ENCODE measurements around the gene TMEM242. TPM values are rescaled to one million over a fixed set of nuclear protein-coding genes. Genes with fewer than 3 reads are reported as not detected.

Gene TMEM242
- total and polyA plus RNA-seq, 2 of the 4 experiments (the other 2 are of a cell fraction) = 2.3 to 4.6 TPM

GRCh38 chr6:157291356-157291755 is 32.0 kb downstream of the TMEM242 start:
- ChIA-PET POLR2A (ENCODE audit: unreplicated experiment) (no interaction called here), CTCF (no interaction called here)
- H3K4me2 ChIP-seq (ENCODE audit: low read depth, low read length) = no peak overlapping the region
- peaks cover 0 to 9% of the 10 kb centered on the region in 2 experiments; a peak in 2 of 4 replicates for H3K79me1 ChIP-seq (ENCODE audit: low read depth in 1 of 2, low read length in 2 of 2)
- no peak overlapping the region for H3K14ac ChIP-seq (replicated peaks; ENCODE audit: low read depth, low read length)
- H3K4ac ChIP-seq (ENCODE audit: low read depth, low read length) = no peak overlapping the region
- H2BK15ac ChIP-seq (ENCODE audit: low read depth, low read length) = no peak overlapping the region
- H4K8ac ChIP-seq (ENCODE audit: low read depth in 2 of 2, low read length in 2 of 2) = no peak overlapping the region
- no peak for DNase-seq
- in situ Hi-C loops (cut with MboI; ENCODE audit: low sequenced_read_pairs) = no loop called here
- H3K23ac ChIP-seq (ENCODE audit: low read depth, low read length) = no peak overlapping the region
- no peak overlapping the region for H4K91ac ChIP-seq (ENCODE audit: insufficient read depth, low read depth, low read length)
- no TSS peak for BruUV-seq (replicated peaks)
- no peak overlapping the region for H4K5ac ChIP-seq (ENCODE audit: low read depth, low read length)
- no peak overlapping the region for H2AK5ac ChIP-seq (ENCODE audit: low read depth, low read length)
- dilution Hi-C loops (cut with HindIII; ENCODE audit: low sequenced_read_pairs, unreplicated experiment) = no loop called here
- no CpG with 5 or more reads among the region's 4 CpGs for WGBS, 2 experiments (ENCODE audit: extremely low coverage in 2 of 2, insufficient read length in 1 of 2)
- H3K27me3 ChIP-seq (ENCODE audit: control insufficient read depth, insufficient read depth, low read length) = no peaks in the 10 kb centered on the region
- no peak overlapping the region for H2BK5ac ChIP-seq (ENCODE audit: low read depth, low read length, poor library complexity, severe bottlenecking)
- no peaks in the 10 kb centered on the region for H3K9me3 ChIP-seq (ENCODE audit: control insufficient read depth, insufficient read depth, low read length)
- ATAC-seq (ENCODE audit: low read depth) = no peak
- H4K20me1 ChIP-seq (ENCODE audit: insufficient read depth, low read length) = no peaks in the 10 kb centered on the region
- H3K4me3 ChIP-seq (ENCODE audit: insufficient read depth, low read depth, low read length) = no peak overlapping the region
- peaks cover 3% of the 10 kb centered on the region; the same call in 1 of the 2 replicates for H3K9me1 ChIP-seq (ENCODE audit: insufficient read depth, low read length)
- no peaks in the 10 kb centered on the region for H3K4me1 ChIP-seq (ENCODE audit: control insufficient read depth, insufficient read depth, low read length)
- no peak for TF ChIP-seq MAZ (IDR thresholded peaks at IDR 0.05; ENCODE audit: borderline replicate concordance, low read depth, low read length)
- TF ChIP-seq RAD21 (IDR thresholded peaks at IDR 0.05; ENCODE audit: low read length) = no peak
- no peak for TF ChIP-seq FOS (IDR thresholded peaks at IDR 0.05; ENCODE audit: low read depth, low read length)
- TF ChIP-seq POLR2A (IDR thresholded peaks at IDR 0.05; ENCODE audit: low read depth, low read length) = no peak
- no peak for TF ChIP-seq RFX5 (IDR thresholded peaks at IDR 0.05; ENCODE audit: low read depth, low read length)
- no peak for TF ChIP-seq CEBPB (IDR thresholded peaks at IDR 0.05; ENCODE audit: low read depth, low read length)
- no peak for TF ChIP-seq NFE2L2 (IDR thresholded peaks at IDR 0.05; ENCODE audit: low read depth, low read length)
- TF ChIP-seq ELK1 (IDR thresholded peaks at IDR 0.05; ENCODE audit: borderline replicate concordance, low read depth, low read length) = no peak
- no peak for TF ChIP-seq CTCF (conservative IDR thresholded peaks at IDR 0.05; ENCODE audit: low read depth, low read length)
- TF ChIP-seq SMC3 (IDR thresholded peaks at IDR 0.05; ENCODE audit: low read depth, low read length) = no peak
- TF ChIP-seq USF2 (IDR thresholded peaks at IDR 0.05; ENCODE audit: low read depth, low read length) = no peak
- no peak for TF ChIP-seq MXI1 (IDR thresholded peaks at IDR 0.05; ENCODE audit: borderline replicate concordance, low read depth, low read length)
- TF ChIP-seq CHD1 (IDR thresholded peaks at IDR 0.05; ENCODE audit: low read depth, low read length) = no peak
- no peak for TF ChIP-seq BHLHE40 (IDR thresholded peaks at IDR 0.05; ENCODE audit: low read depth, low read length)
- TF ChIP-seq RCOR1 (IDR thresholded peaks at IDR 0.05; ENCODE audit: insufficient replicate concordance, low read length) = no peak
- no peak overlapping the region for H3K9ac ChIP-seq (ENCODE audit: low read depth, low read length)
- no peak overlapping the region for H2AK9ac ChIP-seq (replicated peaks; ENCODE audit: low read depth, low read length, poor library complexity)
- H2BK20ac ChIP-seq (ENCODE audit: low read depth, low read length) = no peak overlapping the region
- no peak overlapping the region for H3K18ac ChIP-seq (ENCODE audit: low read depth, low read length)
- intact Hi-C loops (cut with micrococcal nuclease) = no loop called here
- H2BK120ac ChIP-seq (ENCODE audit: low read depth, low read length) = no peak overlapping the region
- H3K36me3 ChIP-seq (ENCODE audit: control insufficient read depth, insufficient read depth, low read length) = peaks cover 17% of the 10 kb centered on the region; the same call in 1 of the 2 replicates
- H3K27ac ChIP-seq (ENCODE audit: insufficient read depth, low read length) = no peak overlapping the region
- H3K56ac ChIP-seq (ENCODE audit: extremely low read depth, insufficient read depth, low read length) = no peak overlapping the region
- no peak overlapping the region for H2AFZ ChIP-seq (replicated peaks; ENCODE audit: low read length, poor library complexity)
